ENCODE results near the gene MTMR1. TPM values are rescaled to one million over a fixed set of nuclear protein-coding genes. Genes with fewer than 3 reads are reported as not detected.

The MTMR1 gene
- total RNA-seq, 4 donors from 2014 or later: 15.0 to 27.7 (median 22.1) TPM

- no peaks in the 10 kb centered on the region for H3K9me3 ChIP-seq
- DNase-seq (ENCODE audit: extremely low spot score): no peak
- H3K27me3 ChIP-seq: no peaks in the 10 kb centered on the region
- H3K27ac ChIP-seq (replicated peaks in 1 of 4): no peak overlapping the region
- H3K4me1 ChIP-seq: no peaks in the 10 kb centered on the region
- no peak for TF ChIP-seq POLR2AphosphoS5 (IDR thresholded peaks at IDR 0.05)
- intact Hi-C loops (cut with DNase I): no loop called here
- peaks cover 0 to under 1% (median 0%) of the 10 kb centered on the region in 4 donors for H3K36me3 ChIP-seq
- H3K4me3 ChIP-seq: no peak overlapping the region
Observed at GRCh38 chrX:150703695-150703974, 10.4 kb downstream of the MTMR1 start.

GRCh38 chrX:150704030-150704613 is 10.9 kb downstream of the MTMR1 start:
- Histone ChIP-seq H3K27me3 (no peaks in the 10 kb centered on the region), H3K4me3 (no peak overlapping the region), H3K9me3 (no peaks in the 10 kb centered on the region), H3K4me1 (no peaks in the 10 kb centered on the region), H3K27ac (replicated peaks in 1 of 4) (no peak overlapping the region), H3K36me3 (peaks cover 0 to 3% (median 0%) of the 10 kb centered on the region in 4 donors)
- no peak for DNase-seq (ENCODE audit: extremely low spot score)
- TF ChIP-seq, protein P1, sequence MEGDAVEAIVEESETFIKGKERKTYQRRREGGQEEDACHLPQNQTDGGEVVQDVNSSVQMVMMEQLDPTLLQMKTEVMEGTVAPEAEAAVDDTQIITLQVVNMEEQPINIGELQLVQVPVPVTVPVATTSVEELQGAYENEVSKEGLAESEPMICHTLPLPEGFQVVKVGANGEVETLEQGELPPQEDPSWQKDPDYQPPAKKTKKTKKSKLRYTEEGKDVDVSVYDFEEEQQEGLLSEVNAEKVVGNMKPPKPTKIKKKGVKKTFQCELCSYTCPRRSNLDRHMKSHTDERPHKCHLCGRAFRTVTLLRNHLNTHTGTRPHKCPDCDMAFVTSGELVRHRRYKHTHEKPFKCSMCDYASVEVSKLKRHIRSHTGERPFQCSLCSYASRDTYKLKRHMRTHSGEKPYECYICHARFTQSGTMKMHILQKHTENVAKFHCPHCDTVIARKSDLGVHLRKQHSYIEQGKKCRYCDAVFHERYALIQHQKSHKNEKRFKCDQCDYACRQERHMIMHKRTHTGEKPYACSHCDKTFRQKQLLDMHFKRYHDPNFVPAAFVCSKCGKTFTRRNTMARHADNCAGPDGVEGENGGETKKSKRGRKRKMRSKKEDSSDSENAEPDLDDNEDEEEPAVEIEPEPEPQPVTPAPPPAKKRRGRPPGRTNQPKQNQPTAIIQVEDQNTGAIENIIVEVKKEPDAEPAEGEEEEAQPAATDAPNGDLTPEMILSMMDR (IDR thresholded peaks at IDR 0.05): no peak
- TF ChIP-seq POLR2AphosphoS5 (IDR thresholded peaks at IDR 0.05) (no peak), POLR2A (IDR thresholded peaks at IDR 0.05; ENCODE audit: low read depth) (no peak), EP300 (IDR thresholded peaks at IDR 0.05) (no peak)
- intact Hi-C loops (cut with DNase I): no loop called here
- 76% methylated on average over 3 of the region's 3 CpGs for WGBS

DNA sequence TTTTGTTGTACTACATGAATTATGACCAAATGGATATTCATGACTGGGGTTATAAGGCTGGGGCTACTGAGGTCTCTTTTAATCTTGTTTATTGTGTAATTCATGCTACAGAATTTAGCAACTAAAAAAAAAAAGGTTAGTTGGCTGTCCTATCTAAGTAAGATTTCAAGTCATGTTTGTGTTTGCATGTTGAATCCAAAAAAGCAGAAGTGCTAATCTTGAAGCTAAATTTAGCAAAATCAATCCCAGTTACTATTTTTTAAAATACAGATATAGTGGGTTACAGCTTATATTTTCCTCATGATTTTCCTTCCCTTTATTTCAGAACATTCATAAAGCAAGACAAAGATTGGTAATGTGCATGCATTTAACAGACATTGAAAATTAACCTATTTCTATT is 19.4 kb downstream of the MTMR1 start:
- no peaks in the 10 kb centered on the region for H3K9me3 ChIP-seq
- H3K27ac ChIP-seq (replicated peaks in 1 of 4): no peak overlapping the region
- no peak for TF ChIP-seq POLR2AphosphoS5 (IDR thresholded peaks at IDR 0.05)
- TF ChIP-seq, protein P1 (IDR thresholded peaks at IDR 0.05): no peak
- TF ChIP-seq POLR2A (IDR thresholded peaks at IDR 0.05; ENCODE audit: low read depth): no peak
- no peak for TF ChIP-seq EP300 (IDR thresholded peaks at IDR 0.05)
- DNase-seq (ENCODE audit: extremely low spot score): no peak
- H3K4me1 ChIP-seq: peaks cover 4 to 9% (median 6%) of the 10 kb centered on the region in 4 donors
- intact Hi-C loops (cut with DNase I): loop anchor here (10.0 kb wide), 1 partner anchor 348 kb away; the partner anchor contains the start of gene MAMLD1
- H3K27me3 ChIP-seq: no peaks in the 10 kb centered on the region
- H3K4me3 ChIP-seq: no peak overlapping the region
- H3K36me3 ChIP-seq: peaks cover 0 to 3% (median 0%) of the 10 kb centered on the region in 4 donors

DNA sequence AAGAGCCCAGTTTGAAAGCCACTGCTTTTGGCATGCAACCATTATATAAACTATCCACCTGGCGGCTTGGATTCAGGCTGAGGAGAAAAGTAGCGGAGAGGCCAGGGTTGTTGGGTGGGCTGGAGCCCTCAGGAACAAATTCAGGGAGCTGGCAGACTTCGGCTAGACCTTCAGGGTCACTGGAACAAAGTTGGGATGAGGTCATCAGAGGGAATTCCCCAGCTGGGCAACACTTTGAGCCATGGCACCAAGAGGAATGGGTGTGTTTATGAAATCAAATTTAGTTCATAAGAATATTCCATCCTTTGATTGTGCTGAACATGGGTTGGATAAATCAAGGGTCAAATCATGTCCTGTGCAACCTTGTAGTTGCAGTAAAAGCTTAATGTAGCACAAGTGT is 22.0 kb downstream of the MTMR1 start:
- TF ChIP-seq EP300 (IDR thresholded peaks at IDR 0.05) (no peak), POLR2A (IDR thresholded peaks at IDR 0.05; ENCODE audit: low read depth) (no peak), POLR2AphosphoS5 (IDR thresholded peaks at IDR 0.05) (no peak)
- TF ChIP-seq, protein P1 (IDR thresholded peaks at IDR 0.05): no peak
- no peaks in the 10 kb centered on the region for H3K9me3 ChIP-seq
- peaks cover 4 to 9% (median 6%) of the 10 kb centered on the region in 4 donors for H3K4me1 ChIP-seq
- WGBS: 51% methylated on average over 3 of the region's 3 CpGs
- no peak overlapping the region for H3K4me3 ChIP-seq
- no peak overlapping the region for H3K27ac ChIP-seq (replicated peaks in 1 of 4)
- intact Hi-C loops (cut with DNase I): loop anchor here (10.0 kb wide), 1 partner anchor 350 kb away; the partner anchor contains the start of gene MAMLD1
- no peak for DNase-seq (ENCODE audit: extremely low spot score)
- H3K27me3 ChIP-seq: no peaks in the 10 kb centered on the region
- peaks cover 0 to 6% (median 0%) of the 10 kb centered on the region in 4 donors for H3K36me3 ChIP-seq

DNA sequence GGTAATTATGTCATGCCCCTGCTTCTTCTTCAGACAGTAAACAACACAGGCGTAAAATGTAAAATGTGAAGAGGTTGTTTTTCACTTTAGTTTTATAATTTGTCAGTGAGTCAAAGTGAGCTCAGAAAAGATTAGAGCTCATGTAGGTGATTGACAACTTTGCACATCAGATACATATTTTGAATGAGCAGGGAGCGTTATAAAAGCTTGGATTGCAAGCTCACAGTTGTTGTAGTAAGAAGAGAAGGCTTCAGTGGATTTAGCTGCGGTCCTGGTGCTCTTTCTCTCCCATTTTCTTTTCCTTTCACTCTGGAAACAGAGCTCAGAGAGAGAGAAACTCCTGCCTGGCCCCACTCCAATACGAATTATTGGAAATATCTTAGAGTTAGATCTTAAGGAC is 26.4 kb downstream of the MTMR1 start:
- Histone ChIP-seq H3K36me3 (peaks cover 0 to 6% (median 0%) of the 10 kb centered on the region in 4 donors), H3K4me1 (peaks cover 4 to 9% (median 5%) of the 10 kb centered on the region in 4 donors), H3K27ac (replicated peaks in 1 of 4) (no peak overlapping the region), H3K9me3 (no peaks in the 10 kb centered on the region), H3K27me3 (no peaks in the 10 kb centered on the region), H3K4me3 (no peak overlapping the region)
- intact Hi-C loops (cut with DNase I): loop anchor here (10.0 kb wide), 1 partner anchor 355 kb away; the partner anchor contains the start of gene MAMLD1
- DNase-seq (ENCODE audit: extremely low spot score): no peak
- WGBS: 78% methylated on average over 4 of the region's 4 CpGs
- TF ChIP-seq POLR2AphosphoS5 (IDR thresholded peaks at IDR 0.05) (no peak), EP300 (IDR thresholded peaks at IDR 0.05) (no peak), POLR2A (IDR thresholded peaks at IDR 0.05; ENCODE audit: low read depth) (no peak)
- TF ChIP-seq, protein P1 (IDR thresholded peaks at IDR 0.05): no peak

All from esophagus muscularis mucosa (tissue), 4 donors.